Tibial nerve (tissue), 4 donors: ENCODE results near the gene ZNF527.

Source experiments
- EP300 ChIP-seq, 2 donors: sonication (generic); formaldehyde crosslinking; IDR thresholded peaks; one replicate each; pipeline ENCODE4 v1.6.1; 2017; ENCODE audit warnings: antibody characterized with exemption in 2 of 2, mild to moderate bottlenecking in 1 of 2
- POLR2A ChIP-seq, 2 donors: fragments of 450-650 bp; IDR thresholded peaks; one replicate each; pipeline ENCODE4 v1.6.1; 2017; ENCODE audit warnings: antibody characterized with exemption in 2 of 2, mild to moderate bottlenecking in 2 of 2, moderate library complexity in 2 of 2
- TF ChIP-seq, protein P1 (sequence below), 5 experiments: fragments of 200-600 bp in 3 of 5; fragments of 450-650 bp in 2 of 5; sonication (generic) in 3 of 5; IDR thresholded peaks; one replicate each; pipeline ENCODE4 v1.5.1; 2016 to 2019; ENCODE audit warnings: antibody characterized with exemption in 5 of 5, mild to moderate bottlenecking in 3 of 5, moderate library complexity in 2 of 5

DNA sequence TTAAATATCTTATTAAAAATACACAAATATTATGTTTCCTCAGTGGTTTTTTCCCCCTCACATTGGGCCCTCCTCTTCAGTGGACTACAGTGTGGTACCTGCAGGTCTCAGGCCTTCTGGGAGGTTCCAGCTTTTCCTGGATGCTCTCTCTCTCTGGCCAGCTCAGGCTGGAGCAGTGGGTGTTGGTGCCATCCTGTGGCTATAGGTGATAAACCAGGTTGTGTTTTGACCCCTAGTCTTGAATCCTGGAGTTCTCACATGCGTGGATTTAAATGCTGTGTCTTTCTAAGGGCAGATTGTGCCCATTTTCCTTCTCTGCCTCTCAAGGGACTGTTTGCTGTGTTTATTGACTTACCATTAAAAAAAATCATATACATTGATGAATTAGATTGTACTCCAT lies 41.2 kb upstream of the ZNF527 start:
- TF ChIP-seq, protein P1, sequence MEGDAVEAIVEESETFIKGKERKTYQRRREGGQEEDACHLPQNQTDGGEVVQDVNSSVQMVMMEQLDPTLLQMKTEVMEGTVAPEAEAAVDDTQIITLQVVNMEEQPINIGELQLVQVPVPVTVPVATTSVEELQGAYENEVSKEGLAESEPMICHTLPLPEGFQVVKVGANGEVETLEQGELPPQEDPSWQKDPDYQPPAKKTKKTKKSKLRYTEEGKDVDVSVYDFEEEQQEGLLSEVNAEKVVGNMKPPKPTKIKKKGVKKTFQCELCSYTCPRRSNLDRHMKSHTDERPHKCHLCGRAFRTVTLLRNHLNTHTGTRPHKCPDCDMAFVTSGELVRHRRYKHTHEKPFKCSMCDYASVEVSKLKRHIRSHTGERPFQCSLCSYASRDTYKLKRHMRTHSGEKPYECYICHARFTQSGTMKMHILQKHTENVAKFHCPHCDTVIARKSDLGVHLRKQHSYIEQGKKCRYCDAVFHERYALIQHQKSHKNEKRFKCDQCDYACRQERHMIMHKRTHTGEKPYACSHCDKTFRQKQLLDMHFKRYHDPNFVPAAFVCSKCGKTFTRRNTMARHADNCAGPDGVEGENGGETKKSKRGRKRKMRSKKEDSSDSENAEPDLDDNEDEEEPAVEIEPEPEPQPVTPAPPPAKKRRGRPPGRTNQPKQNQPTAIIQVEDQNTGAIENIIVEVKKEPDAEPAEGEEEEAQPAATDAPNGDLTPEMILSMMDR (IDR thresholded peaks at IDR 0.05), result no peak
- TF ChIP-seq POLR2A (IDR thresholded peaks at IDR 0.05) (no peak), EP300 (IDR thresholded peaks at IDR 0.05) (no peak)
